MV-4-11 (cell line): ENCODE measurements around the gene DNAJB1.
"Not testable (repeated sequence)": the region's sequence is repeated elsewhere in the genome, so short reads cannot be mapped to it uniquely, and the experiment has no call there.

Source experiments
- DNase-seq: peaks from one replicate; lab custom pipeline; 2025; lab: John Stamatoyannopoulos, UW

Gene DNAJB1

GRCh38 chr19:14553042-14553938 lies 35.1 kb upstream of the DNAJB1 start:
- no peak for DNase-seq

GRCh38 chr19:14552006-14552360 lies 33.8 kb upstream of the DNAJB1 start:
- DNase-seq = not testable (repeated sequence)

- DNase-seq = peak; percentile 96
These were observed 33.2 kb upstream of the DNAJB1 start for GRCh38 chr19:14551134-14552005.

GRCh38 chr19:14550201-14550754 lies 32.1 kb upstream of the DNAJB1 start:
- DNase-seq = no peak

- DNase-seq = no peak
These were observed 27.5 kb upstream of the DNAJB1 start for GRCh38 chr19:14545716-14546082.

GRCh38 chr19:14544977-14545715 lies 26.9 kb upstream of the DNAJB1 start:
- DNase-seq = no peak

- no peak for DNase-seq
These were observed 25.9 kb upstream of the DNAJB1 start for GRCh38 chr19:14544047-14544446.

- peak; percentile 86 for DNase-seq
These were observed 24.6 kb upstream of the DNAJB1 start for GRCh38 chr19:14542711-14543328.

- DNase-seq = not testable (repeated sequence)
These were observed 23.8 kb upstream of the DNAJB1 start for GRCh38 chr19:14541979-14542378.

- peak; percentile 88 for DNase-seq
These were observed 22.7 kb upstream of the DNAJB1 start for GRCh38 chr19:14540741-14541525.

GRCh38 chr19:14536926-14537692 lies 18.9 kb upstream of the DNAJB1 start:
- no peak for DNase-seq

GRCh38 chr19:14533450-14533849 lies 15.3 kb upstream of the DNAJB1 start:
- no peak for DNase-seq

GRCh38 chr19:14530506-14530905 lies 12.3 kb upstream of the DNAJB1 start:
- peak; percentile 88 for DNase-seq

GRCh38 chr19:14530005-14530348 lies 11.8 kb upstream of the DNAJB1 start:
- DNase-seq = peak; percentile 52

- DNase-seq = peak; percentile 100
These were observed 11.2 kb upstream of the DNAJB1 start, which contains the start of gene TECR for GRCh38 chr19:14529254-14530004. Gene TECR, plus strand, starts transcription at chr19:14529594. Its CDS starts 103 bp downstream, at chr19:14529697.

GRCh38 chr19:14528419-14529253 lies 10.4 kb upstream of the DNAJB1 start:
- peak; percentile 35 for DNase-seq

GRCh38 chr19:14526423-14526822 lies 8.2 kb upstream of the DNAJB1 start:
- DNase-seq = no peak

- no peak for DNase-seq
These were observed 7.5 kb upstream of the DNAJB1 start for GRCh38 chr19:14525729-14526128.
